ENCODE data around the gene CCDC71L. TPM values are rescaled to one million over a fixed set of nuclear protein-coding genes. Genes with fewer than 3 reads are reported as not detected.
"Not testable (repeated sequence)": the region's sequence is repeated elsewhere in the genome, so short reads cannot be mapped to it uniquely, and the experiment has no call there.

CCDC71L gene
- total RNA-seq, 4 donors from 2014 or later: 23.6 to 49.7 (median 27.8) TPM

DNA sequence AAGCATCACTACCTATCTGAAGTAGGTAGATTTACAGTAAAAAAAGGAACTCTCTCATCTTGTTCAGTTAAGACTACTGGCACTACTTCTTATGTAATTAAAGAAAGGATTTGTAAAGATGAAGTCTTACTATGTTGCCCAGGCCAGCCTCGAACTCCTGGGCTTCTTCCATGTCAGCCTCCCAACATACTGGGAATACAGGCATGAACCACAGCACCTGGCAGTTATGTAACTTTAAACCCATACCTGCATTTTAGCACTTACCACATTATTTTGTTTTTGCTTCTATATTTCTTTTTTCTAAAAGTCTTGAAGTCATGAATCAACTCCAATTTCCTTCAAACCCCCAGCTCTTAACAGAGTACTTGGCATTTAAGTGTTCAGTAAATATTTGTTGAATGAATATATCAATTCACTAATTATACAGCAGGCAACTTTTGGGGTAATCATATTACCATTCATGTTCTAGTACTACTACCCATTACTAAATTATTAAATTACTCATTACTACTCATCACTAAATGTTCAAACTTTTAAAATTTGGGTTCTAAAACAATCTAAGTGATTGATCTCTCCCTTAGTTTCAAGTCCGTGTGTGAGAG, 31.6 kb upstream of the CCDC71L start:
- intact Hi-C loops (cut with DNase I; ENCODE audit: low total_unique reads) (no loop called here), in situ Hi-C loops (cut with MboI; ENCODE audit: low pct_ligation_motif_present in 1 of 4, low pct_unique_long_range_greater_than_20kb in 1 of 4, low sequenced_read_pairs in 3 of 4) (no loop called here)
- Histone ChIP-seq H3K36me3 (no peaks in the 10 kb centered on the region), H3K4me3 (no peak overlapping the region), H3K27me3 (no peaks in the 10 kb centered on the region), H3K4me1 (no peaks in the 10 kb centered on the region), H3K9me3 (no peaks in the 10 kb centered on the region), H3K27ac (no peak overlapping the region)
- no peak for DNase-seq
- 81 to 83% methylated on average over 2 of the region's 2 CpGs for WGBS, 2 donors (ENCODE audit: low coverage in 1 of 2)
- TF ChIP-seq EP300 (IDR thresholded peaks at IDR 0.05; ENCODE audit: low read depth) (no peak), POLR2A (IDR thresholded peaks at IDR 0.05) (no peak), POLR2AphosphoS5 (IDR thresholded peaks at IDR 0.05) (no peak)
- TF ChIP-seq, protein P1, sequence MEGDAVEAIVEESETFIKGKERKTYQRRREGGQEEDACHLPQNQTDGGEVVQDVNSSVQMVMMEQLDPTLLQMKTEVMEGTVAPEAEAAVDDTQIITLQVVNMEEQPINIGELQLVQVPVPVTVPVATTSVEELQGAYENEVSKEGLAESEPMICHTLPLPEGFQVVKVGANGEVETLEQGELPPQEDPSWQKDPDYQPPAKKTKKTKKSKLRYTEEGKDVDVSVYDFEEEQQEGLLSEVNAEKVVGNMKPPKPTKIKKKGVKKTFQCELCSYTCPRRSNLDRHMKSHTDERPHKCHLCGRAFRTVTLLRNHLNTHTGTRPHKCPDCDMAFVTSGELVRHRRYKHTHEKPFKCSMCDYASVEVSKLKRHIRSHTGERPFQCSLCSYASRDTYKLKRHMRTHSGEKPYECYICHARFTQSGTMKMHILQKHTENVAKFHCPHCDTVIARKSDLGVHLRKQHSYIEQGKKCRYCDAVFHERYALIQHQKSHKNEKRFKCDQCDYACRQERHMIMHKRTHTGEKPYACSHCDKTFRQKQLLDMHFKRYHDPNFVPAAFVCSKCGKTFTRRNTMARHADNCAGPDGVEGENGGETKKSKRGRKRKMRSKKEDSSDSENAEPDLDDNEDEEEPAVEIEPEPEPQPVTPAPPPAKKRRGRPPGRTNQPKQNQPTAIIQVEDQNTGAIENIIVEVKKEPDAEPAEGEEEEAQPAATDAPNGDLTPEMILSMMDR (IDR thresholded peaks at IDR 0.05): no peak

GRCh38 chr7:106688161-106688560, 27.2 kb upstream of the CCDC71L start:
- H3K9me3 ChIP-seq; H3K4me3 ChIP-seq; DNase-seq; in situ Hi-C loops (cut with MboI; ENCODE audit: low pct_ligation_motif_present in 1 of 4, low pct_unique_long_range_greater_than_20kb in 1 of 4, low sequenced_read_pairs in 3 of 4); intact Hi-C loops (cut with DNase I; ENCODE audit: low total_unique reads); H3K36me3 ChIP-seq; H3K27me3 ChIP-seq; H3K4me1 ChIP-seq; H3K27ac ChIP-seq: not testable (repeated sequence)
- 94 to 96% methylated on average over 2 of the region's 2 CpGs for WGBS, 2 donors (ENCODE audit: low coverage in 1 of 2)

GRCh38 chr7:106683941-106684340, 23.0 kb upstream of the CCDC71L start:
- 90 to 93% methylated on average over 2 to 3 of the region's 3 CpGs for WGBS, 2 donors (ENCODE audit: low coverage in 1 of 2)
- in situ Hi-C loops (cut with MboI; ENCODE audit: low pct_ligation_motif_present in 1 of 4, low pct_unique_long_range_greater_than_20kb in 1 of 4, low sequenced_read_pairs in 3 of 4): no loop called here
- no peak for DNase-seq

DNA sequence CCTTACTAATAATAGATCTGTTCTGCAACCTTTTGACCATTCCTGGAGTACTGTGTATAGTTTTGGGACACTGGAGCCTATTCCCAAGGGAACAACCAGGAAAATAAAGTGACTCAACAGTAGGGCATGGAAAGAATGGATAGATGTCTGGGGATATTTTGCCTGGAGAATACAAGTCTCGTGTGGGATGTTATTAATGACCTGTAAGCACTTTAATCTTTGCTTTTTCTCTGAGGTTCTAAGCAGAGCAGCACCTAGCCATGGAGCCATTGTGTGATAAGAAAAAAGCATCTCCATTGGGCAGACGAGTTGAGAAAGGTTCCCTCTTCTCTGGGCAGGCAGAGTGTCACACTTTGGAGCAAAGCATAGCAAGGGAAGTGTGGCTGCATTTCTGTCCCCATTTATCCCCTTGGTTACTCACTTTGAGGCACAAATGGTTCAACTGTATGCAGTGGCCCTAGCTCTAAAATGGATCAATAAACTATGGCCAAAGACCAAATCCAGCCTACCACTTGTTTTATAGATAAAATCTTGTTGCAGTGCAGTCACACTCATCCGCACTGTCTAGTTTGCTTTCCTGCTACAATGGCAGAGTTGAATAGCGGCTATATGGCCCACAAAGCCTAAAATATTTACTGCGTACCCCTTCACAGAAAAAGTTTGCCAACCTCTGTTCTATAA, 21.0 kb upstream of the CCDC71L start:
- Histone ChIP-seq H3K36me3 (no peaks in the 10 kb centered on the region), H3K27me3 (no peaks in the 10 kb centered on the region), H3K4me3 (no peak overlapping the region), H3K27ac (no peak overlapping the region), H3K4me1 (no peaks in the 10 kb centered on the region), H3K9me3 (no peaks in the 10 kb centered on the region)
- 82 to 89% methylated on average over 4 to 5 of the region's 5 CpGs for WGBS, 2 donors (ENCODE audit: low coverage in 1 of 2)
- DNase-seq: no peak
- TF ChIP-seq, protein P1 (IDR thresholded peaks at IDR 0.05): no peak
- in situ Hi-C loops (cut with MboI; ENCODE audit: low pct_ligation_motif_present in 1 of 4, low pct_unique_long_range_greater_than_20kb in 1 of 4, low sequenced_read_pairs in 3 of 4): no loop called here
- intact Hi-C loops (cut with DNase I; ENCODE audit: low total_unique reads): no loop called here

More at GRCh38 chr7:106683941-106684340, 23.0 kb upstream of the CCDC71L start:
- TF ChIP-seq POLR2AphosphoS5 (IDR thresholded peaks at IDR 0.05) (no peak), EP300 (IDR thresholded peaks at IDR 0.05; ENCODE audit: low read depth) (no peak), POLR2A (IDR thresholded peaks at IDR 0.05) (no peak)
- TF ChIP-seq, protein P1 (IDR thresholded peaks at IDR 0.05): no peak
- Histone ChIP-seq H3K36me3 (no peaks in the 10 kb centered on the region), H3K27ac (no peak overlapping the region), H3K27me3 (no peaks in the 10 kb centered on the region), H3K4me3 (no peak overlapping the region), H3K4me1 (no peaks in the 10 kb centered on the region), H3K9me3 (no peaks in the 10 kb centered on the region)
- intact Hi-C loops (cut with DNase I; ENCODE audit: low total_unique reads): no loop called here

Data from transverse colon (tissue), 4 donors.